SU-DHL-6 (cell line): ENCODE data around the gene ACACB.

Experiments
- EZH2phosphoT487 ChIP-seq: fragments of 200-600 bp; sonication (generic), shearing (Covaris generic); conservative IDR thresholded peaks from 2 replicates; pipeline ENCODE4 v1.6.1; 2018; ENCODE audit warnings: mild to moderate bottlenecking, antibody characterized with exemption, low read length, moderate library complexity, mixed read lengths
- TF ChIP-seq, protein P1 (sequence below): fragments of 200-600 bp; sonication (generic); IDR thresholded peaks from one replicate; pipeline ENCODE4 v1.5.1; 2017; ENCODE audit warnings: antibody characterized with exemption, mild to moderate bottlenecking, low read length, moderate library complexity; ENCODE audit not compliant: insufficient read depth, poor library complexity, severe bottlenecking

DNA sequence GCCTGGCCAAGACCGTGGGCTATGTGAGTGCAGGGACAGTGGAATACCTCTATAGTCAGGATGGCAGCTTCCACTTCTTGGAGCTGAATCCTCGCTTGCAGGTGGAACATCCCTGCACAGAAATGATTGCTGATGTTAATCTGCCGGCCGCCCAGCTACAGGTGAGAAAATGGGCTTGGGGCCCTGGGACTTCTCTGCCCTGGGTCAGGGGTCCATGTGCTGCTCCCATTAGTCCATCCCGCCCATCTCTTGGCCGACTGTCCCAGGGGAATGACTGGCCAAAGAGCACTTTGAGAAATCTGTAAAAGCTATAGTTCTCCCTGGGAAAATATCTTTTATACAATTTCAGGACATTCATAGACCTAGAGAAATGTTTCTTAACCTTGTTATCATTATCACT is 63.5 kb downstream of the ACACB start:
- TF ChIP-seq, protein P1, sequence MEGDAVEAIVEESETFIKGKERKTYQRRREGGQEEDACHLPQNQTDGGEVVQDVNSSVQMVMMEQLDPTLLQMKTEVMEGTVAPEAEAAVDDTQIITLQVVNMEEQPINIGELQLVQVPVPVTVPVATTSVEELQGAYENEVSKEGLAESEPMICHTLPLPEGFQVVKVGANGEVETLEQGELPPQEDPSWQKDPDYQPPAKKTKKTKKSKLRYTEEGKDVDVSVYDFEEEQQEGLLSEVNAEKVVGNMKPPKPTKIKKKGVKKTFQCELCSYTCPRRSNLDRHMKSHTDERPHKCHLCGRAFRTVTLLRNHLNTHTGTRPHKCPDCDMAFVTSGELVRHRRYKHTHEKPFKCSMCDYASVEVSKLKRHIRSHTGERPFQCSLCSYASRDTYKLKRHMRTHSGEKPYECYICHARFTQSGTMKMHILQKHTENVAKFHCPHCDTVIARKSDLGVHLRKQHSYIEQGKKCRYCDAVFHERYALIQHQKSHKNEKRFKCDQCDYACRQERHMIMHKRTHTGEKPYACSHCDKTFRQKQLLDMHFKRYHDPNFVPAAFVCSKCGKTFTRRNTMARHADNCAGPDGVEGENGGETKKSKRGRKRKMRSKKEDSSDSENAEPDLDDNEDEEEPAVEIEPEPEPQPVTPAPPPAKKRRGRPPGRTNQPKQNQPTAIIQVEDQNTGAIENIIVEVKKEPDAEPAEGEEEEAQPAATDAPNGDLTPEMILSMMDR: no peak
- no peak for TF ChIP-seq EZH2phosphoT487
